ENCODE measurements around the gene ZBTB21. TPM values are rescaled to one million over a fixed set of nuclear protein-coding genes. Genes with fewer than 3 reads are reported as not detected.
"Not testable (repeated sequence)": the region's sequence is repeated elsewhere in the genome, so short reads cannot be mapped to it uniquely, and the experiment has no call there.

ZBTB21 gene
- polyA plus RNA-seq, 4 donors = 11.0 to 11.6 (median 11.3) TPM

DNA sequence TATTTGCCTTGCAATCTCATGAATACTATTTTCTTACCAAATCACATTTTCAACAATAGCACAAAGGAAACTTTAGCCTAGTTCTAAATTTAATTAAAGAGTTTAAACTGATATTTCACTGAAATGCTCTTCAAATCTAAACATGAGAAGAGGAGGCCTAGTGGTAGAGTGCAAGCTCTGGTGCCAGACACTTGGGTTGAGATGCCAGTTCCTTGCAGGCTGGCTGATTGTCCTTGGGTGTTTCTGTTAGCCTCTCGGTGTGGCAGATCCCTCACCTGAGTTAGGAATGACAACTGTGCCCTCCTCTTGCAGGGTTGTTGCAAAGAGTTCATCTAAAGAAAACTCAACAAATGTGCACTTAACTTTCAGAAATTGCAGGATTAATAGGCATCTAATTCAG is 12.5 kb downstream of the ZBTB21 start:
- DNase-seq (ENCODE audit: low read depth in 4 of 4, low spot score in 3 of 4) = no peak

DNA sequence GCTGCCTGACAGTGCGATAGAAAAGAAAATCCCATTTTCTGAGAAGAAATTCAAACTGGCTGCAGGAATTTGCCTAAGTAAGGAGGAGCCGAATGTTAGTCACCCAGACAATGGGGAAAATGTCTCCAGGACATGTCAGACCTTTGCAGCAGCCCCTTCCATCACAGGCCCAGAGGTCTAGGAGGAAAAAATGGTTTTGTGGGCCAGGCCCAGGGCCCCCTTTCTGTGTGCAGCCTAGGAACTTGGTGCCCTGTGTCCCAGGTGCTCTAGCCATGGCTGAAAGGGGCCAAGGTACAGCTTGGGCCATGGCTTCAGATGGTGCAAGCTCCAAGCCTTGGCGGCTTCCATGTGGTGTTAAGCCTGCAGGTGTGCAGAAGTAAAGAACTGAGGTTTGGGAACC is 14.6 kb downstream of the ZBTB21 start:
- DNase-seq (ENCODE audit: low read depth in 4 of 4, low spot score in 3 of 4) = no peak

DNA sequence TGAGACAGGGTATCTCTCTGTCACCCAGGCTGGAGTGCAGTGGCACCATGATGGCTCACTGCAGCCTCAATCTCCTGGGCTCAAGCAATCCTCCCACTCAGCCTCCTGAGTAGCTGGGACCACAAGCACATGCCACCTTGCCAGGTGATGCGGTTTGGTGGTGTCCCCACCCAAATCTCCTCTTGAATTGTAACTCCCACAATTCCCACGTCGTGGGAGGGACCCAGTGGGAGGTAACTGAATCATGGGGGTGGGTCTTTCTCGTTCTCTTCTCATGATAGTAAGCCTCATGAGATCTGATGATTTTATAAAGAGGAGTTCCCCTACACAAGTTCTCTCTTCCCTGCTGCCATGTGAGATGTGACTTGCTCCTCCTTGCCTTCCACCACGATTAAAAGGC is 15.5 kb downstream of the ZBTB21 start:
- not testable (repeated sequence) for DNase-seq (ENCODE audit: low read depth in 4 of 4, low spot score in 3 of 4)

DNA sequence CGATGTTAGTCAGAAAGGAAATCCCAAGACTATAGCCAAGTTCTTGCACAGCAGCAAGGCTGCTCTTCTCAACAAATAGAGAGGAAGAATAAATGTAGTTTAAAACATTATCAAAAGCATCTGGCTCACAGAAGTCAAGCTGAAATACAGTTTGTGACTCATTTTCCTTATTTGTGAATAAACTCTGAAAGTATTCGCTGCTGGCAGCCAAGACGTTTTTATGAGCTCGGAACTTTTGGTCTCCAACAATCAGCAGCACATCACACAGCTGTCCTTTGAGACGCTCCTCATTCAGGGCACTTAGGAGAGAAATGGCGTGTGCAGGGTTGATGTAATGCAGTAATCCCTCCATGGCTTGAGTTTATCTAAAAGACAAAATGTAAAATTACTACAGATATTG is 16.4 kb downstream of the ZBTB21 start:
- no peak for DNase-seq (ENCODE audit: low read depth in 4 of 4, low spot score in 3 of 4)

DNA sequence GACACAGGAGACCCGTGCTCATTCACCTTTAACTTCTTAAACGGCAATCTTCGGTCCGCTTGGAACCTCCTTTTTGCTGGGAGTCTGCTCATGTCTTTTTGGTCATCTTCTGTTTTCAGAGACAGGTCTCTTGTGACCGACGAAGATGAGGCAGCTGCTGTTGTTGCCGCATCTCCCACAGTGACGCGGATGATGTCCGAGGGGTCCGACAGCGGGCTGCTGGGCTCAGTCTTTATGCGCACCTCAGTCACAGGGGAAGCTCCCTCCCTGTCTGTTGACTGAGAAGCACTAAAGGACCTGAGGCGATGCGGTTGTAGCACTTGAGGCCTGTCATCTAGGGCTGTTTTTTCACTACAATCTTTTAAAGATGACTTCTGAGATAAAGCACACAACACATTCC is 17.6 kb downstream of the ZBTB21 start:
- DNase-seq (ENCODE audit: low read depth in 4 of 4, low spot score in 3 of 4) = no peak

DNA sequence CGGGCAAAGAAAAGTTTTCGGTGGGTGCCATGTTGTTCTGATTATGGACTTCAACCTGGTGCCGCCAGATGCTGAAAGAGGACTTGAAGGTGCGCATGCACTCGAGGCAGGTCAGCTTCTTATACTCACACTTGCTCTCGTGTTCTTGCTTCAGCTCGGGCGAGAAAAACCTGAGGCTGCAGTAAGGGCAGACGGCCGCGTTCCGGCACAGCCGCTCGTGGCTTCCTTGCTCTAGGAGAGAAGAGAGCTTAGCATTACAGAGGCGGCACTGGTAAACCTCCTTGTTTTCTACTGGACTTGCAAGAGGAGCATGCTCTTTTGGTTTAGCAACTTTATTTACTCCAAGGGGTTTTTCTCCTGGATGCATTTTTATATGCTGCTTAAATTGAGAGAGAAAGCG is 18.5 kb downstream of the ZBTB21 start:
- no peak for DNase-seq (ENCODE audit: low read depth in 4 of 4, low spot score in 3 of 4)

DNA sequence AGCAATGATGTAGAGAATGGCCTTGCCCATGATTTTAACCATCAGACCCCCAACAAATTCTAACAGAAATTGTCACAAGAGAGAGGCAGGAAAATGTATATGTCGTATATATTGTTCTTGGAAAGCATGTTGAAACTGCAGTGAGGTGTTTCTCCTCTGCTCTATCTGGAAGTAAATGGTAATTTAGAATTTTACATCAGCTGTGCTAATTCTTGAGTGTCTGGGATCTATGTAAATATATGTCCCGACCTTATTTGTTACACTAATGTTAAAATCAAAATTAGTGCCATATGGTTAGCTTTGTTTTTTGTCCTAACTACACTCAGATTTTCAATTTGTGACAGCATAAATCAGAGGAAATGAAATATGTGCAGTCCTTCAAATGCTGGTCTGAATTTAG is 20.5 kb downstream of the ZBTB21 start:
- no peak for DNase-seq (ENCODE audit: low read depth in 4 of 4, low spot score in 3 of 4)

DNA sequence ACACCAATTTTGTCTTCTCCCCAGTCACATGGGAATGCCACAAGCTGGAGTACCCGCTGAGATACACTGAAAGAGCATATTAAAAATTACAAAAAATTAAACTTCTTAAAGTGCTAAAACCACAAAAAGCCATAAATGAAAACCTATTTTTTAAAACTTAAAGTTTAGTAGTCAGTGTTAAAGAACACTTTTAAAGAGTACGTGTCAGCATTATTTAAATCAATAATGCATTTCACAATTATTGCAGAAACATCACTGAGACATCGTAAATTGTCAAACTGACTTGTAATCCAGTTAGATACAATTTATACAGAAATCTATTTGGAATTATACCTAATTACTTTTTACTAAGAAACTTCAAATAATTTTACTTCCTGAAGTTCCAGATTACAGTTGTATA is 22.9 kb downstream of the ZBTB21 start:
- no peak for DNase-seq (ENCODE audit: low read depth in 4 of 4, low spot score in 3 of 4)

DNA sequence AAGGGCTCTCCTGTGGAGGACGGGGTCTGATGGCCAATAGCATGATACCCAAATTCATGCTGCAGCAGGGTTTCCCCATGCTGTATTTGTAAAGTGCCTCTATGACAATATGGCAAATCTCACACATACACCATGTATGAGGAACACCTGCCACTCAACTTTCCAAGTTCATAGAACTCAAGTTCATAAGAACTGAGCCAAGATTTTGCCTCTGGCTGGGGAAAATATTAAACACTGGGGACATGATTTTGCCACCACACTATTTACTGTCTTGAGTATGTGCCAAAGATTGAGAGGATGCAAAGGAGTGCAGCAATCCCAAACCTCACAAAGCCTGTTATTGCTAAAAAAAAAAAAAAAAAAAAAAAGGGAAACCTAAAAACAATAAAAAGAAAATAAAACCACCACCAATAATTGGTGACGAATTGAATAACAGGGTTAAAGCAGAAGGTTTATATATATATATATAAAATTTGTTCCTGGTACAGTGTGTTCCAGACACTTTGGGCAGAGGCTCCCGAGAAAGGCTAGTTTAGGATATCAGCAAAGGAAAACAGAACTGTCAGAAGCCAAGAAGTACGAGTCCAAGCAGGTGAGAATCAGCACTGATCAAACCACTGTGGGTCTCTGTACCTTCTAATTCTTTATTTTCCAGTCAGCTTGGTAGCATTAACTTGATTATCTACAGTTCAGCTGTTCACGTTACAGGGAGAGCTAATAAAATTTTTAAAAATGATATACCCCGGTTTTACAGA is 24.3 kb downstream of the ZBTB21 start:
- DNase-seq (ENCODE audit: low read depth in 4 of 4, low spot score in 3 of 4) = no peak

DNA sequence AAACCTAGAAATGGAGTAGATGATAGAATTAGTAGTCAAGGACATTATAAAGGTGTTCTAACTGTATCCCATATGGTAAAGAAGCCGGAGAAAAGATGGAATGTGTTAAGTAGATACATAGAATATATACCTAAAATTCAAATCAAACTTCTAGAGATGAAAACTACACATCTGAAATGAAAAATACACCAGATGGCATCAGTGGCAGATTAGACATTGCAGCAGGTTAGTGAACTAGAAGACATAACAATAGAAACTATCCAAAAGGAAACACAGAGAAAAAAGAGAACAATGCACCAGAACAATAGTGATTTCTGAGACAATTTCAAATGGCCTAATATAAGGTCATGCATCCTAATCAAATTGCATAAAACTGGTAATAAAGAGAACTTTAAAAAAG is 26.9 kb downstream of the ZBTB21 start:
- DNase-seq (ENCODE audit: low read depth in 4 of 4, low spot score in 3 of 4) = no peak

DNA sequence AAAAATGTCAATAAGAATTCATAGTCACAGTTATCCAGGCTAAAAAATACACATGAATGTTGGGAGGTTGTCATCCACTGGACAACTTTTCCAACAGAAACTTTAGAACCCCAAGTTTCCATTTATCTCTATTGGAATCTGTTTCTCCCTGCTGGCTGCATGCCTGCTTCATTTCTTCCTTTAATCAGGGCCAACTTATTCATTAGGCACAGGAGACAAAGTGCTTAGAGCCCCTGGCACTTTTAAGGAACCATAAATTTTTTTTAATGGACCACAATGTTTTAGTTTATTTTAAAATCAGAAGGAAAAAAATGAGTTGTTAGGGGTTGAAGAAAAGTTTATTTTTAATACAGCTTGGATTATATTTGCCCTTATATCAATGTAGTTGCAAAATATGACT is 29.6 kb downstream of the ZBTB21 start:
- DNase-seq (ENCODE audit: low read depth in 4 of 4, low spot score in 3 of 4) = no peak

DNA sequence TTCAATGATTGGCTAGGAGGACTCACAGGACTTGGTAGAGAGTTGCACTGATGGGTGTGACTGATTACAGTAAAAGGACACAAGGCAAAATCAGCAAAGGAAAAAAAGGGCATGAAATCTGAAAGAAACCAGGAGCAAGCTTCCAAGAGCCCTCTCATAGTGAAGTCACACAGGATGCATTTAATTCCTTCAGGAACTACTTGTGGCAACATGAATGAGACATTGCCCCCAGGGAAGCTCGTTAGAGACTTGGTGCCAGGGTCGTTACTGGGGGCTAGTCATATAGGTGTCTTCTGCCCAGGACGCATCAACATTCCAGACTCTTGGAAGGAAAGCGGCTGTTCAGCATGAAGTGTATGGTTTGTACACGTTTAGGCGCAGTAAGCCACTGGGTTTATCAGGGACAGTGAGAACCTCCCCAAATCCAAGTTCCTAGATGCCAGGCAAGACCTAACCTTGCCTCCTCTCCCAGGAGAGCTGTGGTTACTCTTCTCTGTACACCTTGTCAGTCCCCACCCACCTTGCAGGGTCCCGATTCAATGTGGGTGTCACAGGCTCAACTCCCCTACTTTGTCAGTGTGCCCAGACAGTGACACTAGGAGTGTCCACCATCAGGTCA is 30.3 kb downstream of the ZBTB21 start:
- no peak for DNase-seq (ENCODE audit: low read depth in 4 of 4, low spot score in 3 of 4)

DNA sequence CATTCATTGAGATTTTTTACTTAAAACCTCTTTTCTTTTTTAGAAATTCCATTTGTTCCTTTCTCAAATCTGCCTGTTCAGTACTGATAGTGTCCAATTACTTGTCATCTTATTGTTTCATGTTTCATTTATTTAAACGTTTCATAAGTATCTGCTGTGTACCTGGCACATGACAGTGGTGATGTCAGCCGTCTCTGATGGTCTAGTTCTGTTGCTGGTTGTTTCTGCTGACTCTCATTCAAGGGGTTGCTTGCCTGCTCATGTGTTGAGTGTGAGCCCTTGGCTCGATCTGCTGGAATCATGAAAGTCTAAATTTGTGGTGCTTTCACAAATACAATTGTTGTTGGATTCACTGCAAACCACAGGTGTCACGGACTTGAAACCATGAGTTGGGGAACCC is 30.8 kb downstream of the ZBTB21 start:
- no peak for DNase-seq (ENCODE audit: low read depth in 4 of 4, low spot score in 3 of 4)

DNA sequence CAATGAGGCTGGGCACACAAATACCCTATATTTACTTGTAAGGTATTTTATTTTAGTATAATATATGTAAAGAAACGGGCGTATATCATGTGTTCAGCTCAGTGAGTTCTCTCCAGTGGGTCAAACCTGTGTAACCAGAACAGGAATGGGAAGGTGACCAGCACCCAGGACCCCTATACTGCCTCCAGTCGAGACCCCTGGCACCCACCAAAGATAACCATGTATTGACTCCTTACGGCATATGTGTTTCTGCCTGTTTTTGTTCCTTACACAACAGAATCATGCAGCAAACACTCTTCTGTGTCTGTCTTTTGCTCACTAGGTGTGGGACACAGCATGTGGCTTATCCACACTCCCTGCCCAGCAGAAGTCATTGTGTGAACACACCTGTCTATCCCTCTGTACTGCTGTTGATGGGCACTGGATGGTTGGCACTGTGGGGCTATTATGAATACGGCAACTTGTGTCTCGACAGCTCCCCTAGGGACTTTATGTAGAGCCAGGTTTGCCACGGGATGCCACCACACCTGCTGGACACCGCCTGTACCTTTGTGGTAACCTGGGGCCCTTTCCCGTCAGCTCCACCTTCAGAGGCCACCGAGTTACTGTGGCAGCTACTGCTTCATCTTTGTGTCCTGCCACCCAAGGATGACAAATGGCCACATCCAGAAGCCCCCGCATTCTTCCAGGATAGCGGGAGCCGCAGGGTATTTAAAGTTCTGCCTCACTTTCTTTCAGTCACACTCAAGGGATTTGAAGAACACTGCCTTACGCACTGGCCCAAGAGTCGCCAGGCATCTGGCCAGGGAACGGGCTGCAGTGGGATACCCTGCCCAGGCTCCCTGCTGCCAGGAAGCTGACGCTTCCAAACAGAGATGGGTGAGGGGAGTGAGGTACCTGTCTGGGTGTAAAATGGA is 32.9 kb downstream of the ZBTB21 start:
- DNase-seq (ENCODE audit: low read depth in 4 of 4, low spot score in 3 of 4) = no peak

DNA sequence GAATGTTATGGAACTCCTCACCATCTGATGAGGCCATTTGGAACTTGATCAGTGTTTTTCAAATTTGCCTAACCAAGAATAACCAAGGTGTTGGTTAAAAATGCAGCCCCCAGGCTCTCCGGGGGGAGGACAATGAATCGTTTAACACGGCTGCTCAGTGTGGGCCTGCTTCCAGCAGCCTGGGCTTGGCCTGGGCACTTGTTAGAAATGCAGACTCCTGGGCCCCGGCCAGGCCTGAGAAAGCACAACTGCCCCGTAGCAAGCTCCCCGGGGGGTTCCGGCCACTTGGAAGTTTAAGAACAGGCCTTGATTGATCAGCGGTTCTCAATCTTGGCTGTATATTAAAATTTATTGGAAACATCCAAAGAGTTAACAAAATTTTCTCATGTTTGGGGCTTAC is 33.5 kb downstream of the ZBTB21 start:
- DNase-seq (ENCODE audit: low read depth in 4 of 4, low spot score in 3 of 4) = no peak

DNA sequence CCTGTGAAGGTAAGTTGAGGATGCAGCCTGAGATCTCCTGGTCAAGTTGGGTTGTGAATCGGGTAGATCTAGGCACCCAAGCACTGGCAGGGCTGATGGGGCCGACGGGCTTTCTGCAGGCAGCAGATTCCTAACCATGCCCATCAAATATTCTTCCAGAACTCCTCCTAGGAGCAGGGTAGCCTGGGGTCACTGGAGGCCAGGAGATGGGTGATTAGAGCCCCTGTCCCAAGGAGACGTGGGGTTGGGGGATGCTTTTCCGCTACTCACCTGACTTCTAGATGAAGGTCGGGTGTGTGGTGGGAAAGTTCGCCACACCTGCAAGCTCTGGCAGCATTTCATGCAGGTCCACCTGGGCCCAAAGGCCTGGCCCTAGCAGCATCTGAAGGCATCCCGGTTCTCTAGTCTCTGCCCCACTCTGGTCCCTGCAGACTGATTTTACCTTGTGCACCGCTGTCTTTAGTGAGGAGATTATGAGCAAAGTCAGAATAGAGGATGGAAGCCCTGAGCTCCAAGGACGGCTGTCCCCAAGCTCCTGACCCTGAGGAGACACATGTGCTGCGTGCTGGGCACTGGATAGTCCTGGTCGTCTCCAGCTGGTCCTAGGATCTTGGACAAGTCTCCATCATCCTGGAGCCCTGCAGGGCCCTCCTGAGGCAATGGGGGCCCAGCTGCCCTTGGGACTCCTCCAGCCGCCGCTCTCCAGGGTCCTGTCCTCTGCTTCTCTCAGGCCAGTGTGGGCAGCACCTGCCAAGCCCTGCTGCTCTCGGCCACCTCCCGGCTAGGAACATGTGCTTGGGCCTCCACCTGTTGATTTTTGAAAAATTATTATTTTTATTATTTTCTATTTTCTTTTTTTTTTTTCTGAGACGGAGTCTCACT is 34.5 kb downstream of the ZBTB21 start:
- no peak for DNase-seq (ENCODE audit: low read depth in 4 of 4, low spot score in 3 of 4)

DNA sequence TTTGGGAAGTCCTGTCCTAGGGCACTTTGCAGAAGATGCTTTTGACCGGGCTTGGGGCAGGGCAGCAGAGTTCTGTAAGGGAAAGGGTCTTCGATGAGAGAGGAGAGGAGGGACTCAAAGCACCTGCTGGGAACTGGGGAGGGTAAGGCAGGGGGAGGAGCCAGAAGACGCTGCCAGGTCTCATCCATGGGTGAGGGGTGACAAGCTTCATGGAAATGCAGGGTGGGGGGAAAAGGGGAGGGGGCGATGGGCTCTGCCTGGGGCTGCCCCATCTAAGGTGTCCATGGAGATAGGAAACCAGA is 35.5 kb downstream of the ZBTB21 start:
- DNase-seq (ENCODE audit: low read depth in 4 of 4, low spot score in 3 of 4) = no peak

DNA sequence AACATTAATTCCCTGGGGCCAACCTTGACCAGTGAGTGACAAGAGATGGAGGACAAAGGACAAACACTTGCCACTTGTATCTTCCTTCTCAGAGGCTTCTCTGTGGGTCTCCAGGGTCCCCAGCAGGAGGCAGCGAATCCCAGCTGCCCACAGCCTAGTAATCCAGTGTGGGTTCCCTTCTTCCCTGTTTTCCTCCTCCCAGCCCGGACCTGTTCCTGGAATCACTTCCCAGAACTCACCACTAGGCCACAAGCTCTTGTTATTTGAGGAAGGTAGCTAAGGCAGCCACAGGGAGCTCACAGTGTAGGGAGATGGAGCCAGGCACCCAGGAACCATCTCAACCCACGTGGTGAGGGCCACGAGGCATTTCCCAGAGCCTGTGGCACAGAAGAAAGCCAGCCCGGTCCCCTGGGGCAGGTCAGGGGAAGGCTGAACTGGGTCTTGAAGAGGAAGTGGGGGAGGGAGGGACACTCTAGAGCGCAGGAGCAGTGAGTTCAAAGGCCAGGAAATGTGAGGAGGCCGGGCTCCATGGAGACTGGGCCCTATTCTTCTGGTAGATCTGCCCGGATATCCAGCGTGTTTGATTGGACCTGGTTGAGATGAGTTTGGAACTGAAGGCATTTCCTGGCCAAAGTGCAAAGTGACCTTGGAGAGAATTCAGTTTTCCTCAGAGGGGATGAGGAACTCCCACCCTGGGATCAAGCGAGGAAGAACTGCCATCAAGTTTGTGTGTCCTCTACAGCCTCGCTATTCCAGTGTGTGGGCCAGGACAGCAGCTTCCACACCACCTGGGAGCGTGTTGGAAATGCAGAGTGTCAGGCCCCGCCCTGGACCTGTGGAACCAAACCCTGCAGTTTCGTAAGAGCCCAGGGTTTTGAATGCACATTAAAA is 36.1 kb downstream of the ZBTB21 start:
- no peak for DNase-seq (ENCODE audit: low read depth in 4 of 4, low spot score in 3 of 4)

DNA sequence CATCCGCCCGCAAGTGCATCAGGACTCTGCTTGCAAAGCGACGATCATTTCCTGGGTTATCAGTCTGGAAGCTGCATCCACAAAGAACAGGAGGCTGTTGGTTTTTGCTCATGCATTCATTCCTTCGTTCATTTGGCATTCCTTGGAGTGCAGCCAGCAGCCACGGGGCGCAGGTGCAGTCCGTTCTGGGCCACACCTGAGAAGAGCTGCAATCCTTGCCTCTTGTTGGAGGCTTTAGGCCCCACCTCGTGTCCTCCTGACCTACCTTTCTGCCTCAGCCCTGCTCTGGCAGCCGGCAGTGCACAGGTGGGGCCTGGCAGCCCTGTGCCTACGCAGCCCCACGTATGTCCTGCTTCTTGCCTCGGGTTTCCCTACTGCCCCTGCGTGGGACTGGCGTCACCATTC is 36.7 kb downstream of the ZBTB21 start:
- no peak for DNase-seq (ENCODE audit: low read depth in 4 of 4, low spot score in 3 of 4)

Data from right renal pelvis (tissue), 4 donors.